ENCODE data around the gene ST8SIA1. TPM values are rescaled to one million over a fixed set of nuclear protein-coding genes. Genes with fewer than 3 reads are reported as not detected.

The ST8SIA1 gene
- total and polyA plus RNA-seq, 2 of the 4 experiments (the other 2 are of a cell fraction) = not detected

DNA sequence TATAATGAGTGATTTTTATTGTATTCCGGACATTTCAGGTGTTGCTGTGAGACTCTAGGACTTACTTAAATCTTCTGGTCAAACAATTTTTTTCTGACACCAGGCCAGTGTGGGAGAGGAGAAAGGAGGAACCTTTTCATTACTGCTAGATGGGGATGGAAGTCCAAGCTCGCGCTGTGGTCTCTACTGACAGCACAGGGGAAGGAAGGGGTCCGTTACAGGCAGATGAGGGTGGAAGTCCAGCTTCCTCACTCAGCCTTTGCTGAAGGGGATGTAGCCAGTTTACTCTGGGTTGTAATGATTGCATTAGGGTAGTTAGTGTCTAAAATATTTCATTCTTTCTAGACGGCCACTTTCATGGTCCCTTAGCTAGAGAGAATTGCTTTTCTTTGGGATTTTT lies 26.3 kb upstream of the ST8SIA1 start:
- Histone ChIP-seq H2BK15ac (ENCODE audit: low read depth, low read length) (no peak overlapping the region), H3K4me2 (ENCODE audit: low read depth, low read length) (no peak overlapping the region), H3K18ac (ENCODE audit: low read depth, low read length) (no peak overlapping the region), H3K27me3 (ENCODE audit: control insufficient read depth, insufficient read depth, low read length) (no peaks in the 10 kb centered on the region), H3K9me3 (ENCODE audit: control insufficient read depth, insufficient read depth, low read length) (no peaks in the 10 kb centered on the region), H4K91ac (ENCODE audit: insufficient read depth, low read depth, low read length) (no peak overlapping the region), H3K4ac (ENCODE audit: low read depth, low read length) (no peak overlapping the region), H4K5ac (ENCODE audit: low read depth, low read length) (no peak overlapping the region), H3K4me1 (ENCODE audit: control insufficient read depth, insufficient read depth, low read length) (no peaks in the 10 kb centered on the region), H2BK5ac (ENCODE audit: low read depth, low read length, poor library complexity, severe bottlenecking) (no peak overlapping the region), H2BK20ac (ENCODE audit: low read depth, low read length) (no peak overlapping the region), H3K79me1 (ENCODE audit: low read depth in 1 of 2, low read length in 2 of 2) (no peaks in the 10 kb centered on the region), H3K9me1 (ENCODE audit: insufficient read depth, low read length) (no peaks in the 10 kb centered on the region), H2AK5ac (ENCODE audit: low read depth, low read length) (no peak overlapping the region), H3K9ac (ENCODE audit: low read depth, low read length) (no peak overlapping the region), H3K36me3 (ENCODE audit: control insufficient read depth, insufficient read depth, low read length) (no peaks in the 10 kb centered on the region), H3K14ac (replicated peaks; ENCODE audit: low read depth, low read length) (no peak overlapping the region), H2AK9ac (replicated peaks; ENCODE audit: low read depth, low read length, poor library complexity) (no peak overlapping the region), H3K56ac (ENCODE audit: extremely low read depth, insufficient read depth, low read length) (no peak overlapping the region), H4K8ac (ENCODE audit: low read depth in 2 of 2, low read length in 2 of 2) (no peak overlapping the region), H3K23ac (ENCODE audit: low read depth, low read length) (no peak overlapping the region), H2BK120ac (ENCODE audit: low read depth, low read length) (no peak overlapping the region), H3K27ac (ENCODE audit: insufficient read depth, low read length) (no peak overlapping the region), H2AFZ (replicated peaks; ENCODE audit: low read length, poor library complexity) (no peak overlapping the region), H4K20me1 (ENCODE audit: insufficient read depth, low read length) (no peaks in the 10 kb centered on the region), H3K4me3 (ENCODE audit: insufficient read depth, low read depth, low read length) (no peak overlapping the region)
- CTCF ChIA-PET = no interaction called here
- dilution Hi-C loops (cut with HindIII; ENCODE audit: low sequenced_read_pairs, unreplicated experiment) (no loop called here), intact Hi-C loops (cut with micrococcal nuclease) (no loop called here), in situ Hi-C loops (cut with MboI; ENCODE audit: low sequenced_read_pairs) (no loop called here)
- POLR2A ChIA-PET (ENCODE audit: unreplicated experiment) = no interaction called here
- TF ChIP-seq FOS (IDR thresholded peaks at IDR 0.05; ENCODE audit: low read depth, low read length) (no peak), SMC3 (IDR thresholded peaks at IDR 0.05; ENCODE audit: low read depth, low read length) (no peak), MAZ (IDR thresholded peaks at IDR 0.05; ENCODE audit: borderline replicate concordance, low read depth, low read length) (no peak), MAFK (IDR thresholded peaks at IDR 0.05; ENCODE audit: low read depth, low read length) (no peak), RAD21 (IDR thresholded peaks at IDR 0.05; ENCODE audit: low read length) (no peak), CEBPB (IDR thresholded peaks at IDR 0.05; ENCODE audit: low read depth, low read length) (no peak), CHD1 (IDR thresholded peaks at IDR 0.05; ENCODE audit: low read depth, low read length) (no peak), BHLHE40 (IDR thresholded peaks at IDR 0.05; ENCODE audit: low read depth, low read length) (no peak), RCOR1 (IDR thresholded peaks at IDR 0.05; ENCODE audit: insufficient replicate concordance, low read length) (no peak), MXI1 (IDR thresholded peaks at IDR 0.05; ENCODE audit: borderline replicate concordance, low read depth, low read length) (no peak), RFX5 (IDR thresholded peaks at IDR 0.05; ENCODE audit: low read depth, low read length) (no peak), POLR2A (IDR thresholded peaks at IDR 0.05; ENCODE audit: low read depth, low read length) (no peak), NFE2L2 (IDR thresholded peaks at IDR 0.05; ENCODE audit: low read depth, low read length) (no peak)
- TF ChIP-seq, protein P1, sequence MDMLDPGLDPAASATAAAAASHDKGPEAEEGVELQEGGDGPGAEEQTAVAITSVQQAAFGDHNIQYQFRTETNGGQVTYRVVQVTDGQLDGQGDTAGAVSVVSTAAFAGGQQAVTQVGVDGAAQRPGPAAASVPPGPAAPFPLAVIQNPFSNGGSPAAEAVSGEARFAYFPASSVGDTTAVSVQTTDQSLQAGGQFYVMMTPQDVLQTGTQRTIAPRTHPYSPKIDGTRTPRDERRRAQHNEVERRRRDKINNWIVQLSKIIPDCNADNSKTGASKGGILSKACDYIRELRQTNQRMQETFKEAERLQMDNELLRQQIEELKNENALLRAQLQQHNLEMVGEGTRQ (IDR thresholded peaks at IDR 0.05; ENCODE audit: low read depth, low read length) = no peak
- TF ChIP-seq, protein P2, sequence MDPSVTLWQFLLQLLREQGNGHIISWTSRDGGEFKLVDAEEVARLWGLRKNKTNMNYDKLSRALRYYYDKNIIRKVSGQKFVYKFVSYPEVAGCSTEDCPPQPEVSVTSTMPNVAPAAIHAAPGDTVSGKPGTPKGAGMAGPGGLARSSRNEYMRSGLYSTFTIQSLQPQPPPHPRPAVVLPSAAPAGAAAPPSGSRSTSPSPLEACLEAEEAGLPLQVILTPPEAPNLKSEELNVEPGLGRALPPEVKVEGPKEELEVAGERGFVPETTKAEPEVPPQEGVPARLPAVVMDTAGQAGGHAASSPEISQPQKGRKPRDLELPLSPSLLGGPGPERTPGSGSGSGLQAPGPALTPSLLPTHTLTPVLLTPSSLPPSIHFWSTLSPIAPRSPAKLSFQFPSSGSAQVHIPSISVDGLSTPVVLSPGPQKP (IDR thresholded peaks at IDR 0.05; ENCODE audit: borderline replicate concordance, low read depth, low read length) = no peak
- TF ChIP-seq, protein P3, sequence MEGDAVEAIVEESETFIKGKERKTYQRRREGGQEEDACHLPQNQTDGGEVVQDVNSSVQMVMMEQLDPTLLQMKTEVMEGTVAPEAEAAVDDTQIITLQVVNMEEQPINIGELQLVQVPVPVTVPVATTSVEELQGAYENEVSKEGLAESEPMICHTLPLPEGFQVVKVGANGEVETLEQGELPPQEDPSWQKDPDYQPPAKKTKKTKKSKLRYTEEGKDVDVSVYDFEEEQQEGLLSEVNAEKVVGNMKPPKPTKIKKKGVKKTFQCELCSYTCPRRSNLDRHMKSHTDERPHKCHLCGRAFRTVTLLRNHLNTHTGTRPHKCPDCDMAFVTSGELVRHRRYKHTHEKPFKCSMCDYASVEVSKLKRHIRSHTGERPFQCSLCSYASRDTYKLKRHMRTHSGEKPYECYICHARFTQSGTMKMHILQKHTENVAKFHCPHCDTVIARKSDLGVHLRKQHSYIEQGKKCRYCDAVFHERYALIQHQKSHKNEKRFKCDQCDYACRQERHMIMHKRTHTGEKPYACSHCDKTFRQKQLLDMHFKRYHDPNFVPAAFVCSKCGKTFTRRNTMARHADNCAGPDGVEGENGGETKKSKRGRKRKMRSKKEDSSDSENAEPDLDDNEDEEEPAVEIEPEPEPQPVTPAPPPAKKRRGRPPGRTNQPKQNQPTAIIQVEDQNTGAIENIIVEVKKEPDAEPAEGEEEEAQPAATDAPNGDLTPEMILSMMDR (conservative IDR thresholded peaks at IDR 0.05; ENCODE audit: low read depth, low read length) = no peak
- no TSS peak for BruUV-seq (replicated peaks)
- no peak for DNase-seq
- WGBS, 2 experiments (ENCODE audit: extremely low coverage in 2 of 2, insufficient read length in 1 of 2) = no CpG with 5 or more reads among the region's 5 CpGs
- no peak for ATAC-seq (ENCODE audit: low read depth)
